ENCODE measurements around the gene GIMAP1.

GRCh38 chr7:150735596-150736358 lies 19.4 kb downstream of the GIMAP1 start:
- no peak for TF ChIP-seq TAF1 (IDR thresholded peaks at IDR 0.05; ENCODE audit: borderline replicate concordance, low read depth, low read length)
- no peak for TF ChIP-seq POLR2AphosphoS5 (IDR thresholded peaks at IDR 0.05; ENCODE audit: low read depth, low read length)
- no peak for TF ChIP-seq POLR2A (IDR thresholded peaks at IDR 0.05; ENCODE audit: low read depth, low read length)

All from GM12892 (cell line).